ENCODE results near the gene TMEM178A.

TMEM178A gene

DNA sequence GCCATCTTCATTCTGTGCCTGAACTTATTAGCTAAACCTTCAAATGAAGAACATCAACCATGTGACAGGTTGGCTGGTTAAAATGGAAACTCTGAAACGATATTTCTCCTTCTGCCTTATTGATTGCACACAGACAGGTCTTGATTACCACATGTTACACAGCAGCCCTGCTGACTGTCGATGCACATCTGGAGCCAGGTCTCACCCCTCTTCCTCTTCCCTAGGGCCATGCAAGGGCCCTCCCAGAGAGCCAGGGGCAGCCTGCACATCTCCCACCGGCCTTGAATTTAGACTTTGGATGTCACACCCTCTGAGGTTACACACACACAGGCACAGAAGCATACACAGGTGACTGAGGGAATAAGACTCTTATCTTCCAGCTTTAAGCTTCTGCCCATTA lies 45.1 kb downstream of the TMEM178A start:
- TF ChIP-seq CTCF (conservative IDR thresholded peaks at IDR 0.05; ENCODE audit: control insufficient read depth, insufficient read depth, low read depth, low read length), result no peak
- DNase-seq (ENCODE audit: low read depth), result no peak
- no peak overlapping the region for H3K4me3 ChIP-seq (ENCODE audit: control insufficient read depth, low read depth, low read length)

GRCh38 chr2:39712953-39713352 lies 47.2 kb downstream of the TMEM178A start:
- no peak for DNase-seq (ENCODE audit: low read depth)
- H3K4me3 ChIP-seq (ENCODE audit: control insufficient read depth, low read depth, low read length), result no peak overlapping the region
- no peak for TF ChIP-seq CTCF (conservative IDR thresholded peaks at IDR 0.05; ENCODE audit: control insufficient read depth, insufficient read depth, low read depth, low read length)

DNA sequence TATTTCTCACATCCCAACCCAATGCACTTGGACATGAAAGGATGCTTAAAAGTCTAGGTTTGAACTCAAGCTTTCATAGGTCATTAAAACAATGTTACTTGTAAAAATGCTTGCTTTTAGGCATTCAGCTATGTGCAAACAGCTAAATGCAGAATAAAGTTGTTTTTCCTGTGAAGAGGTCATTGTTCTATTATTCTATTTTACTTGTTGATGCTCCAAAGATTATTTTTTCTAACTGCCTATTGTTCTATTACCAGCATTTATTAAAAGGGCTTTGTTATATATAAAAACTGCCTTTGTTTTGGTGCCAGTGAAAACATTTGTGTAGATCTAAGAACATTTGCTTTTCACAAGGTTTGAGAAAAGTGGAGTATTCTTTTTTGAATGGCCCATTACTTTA lies 49.4 kb downstream of the TMEM178A start:
- no peak overlapping the region for H3K4me3 ChIP-seq (ENCODE audit: control insufficient read depth, low read depth, low read length)
- no peak for TF ChIP-seq CTCF (conservative IDR thresholded peaks at IDR 0.05; ENCODE audit: control insufficient read depth, insufficient read depth, low read depth, low read length)
- DNase-seq (ENCODE audit: low read depth), result no peak

DNA sequence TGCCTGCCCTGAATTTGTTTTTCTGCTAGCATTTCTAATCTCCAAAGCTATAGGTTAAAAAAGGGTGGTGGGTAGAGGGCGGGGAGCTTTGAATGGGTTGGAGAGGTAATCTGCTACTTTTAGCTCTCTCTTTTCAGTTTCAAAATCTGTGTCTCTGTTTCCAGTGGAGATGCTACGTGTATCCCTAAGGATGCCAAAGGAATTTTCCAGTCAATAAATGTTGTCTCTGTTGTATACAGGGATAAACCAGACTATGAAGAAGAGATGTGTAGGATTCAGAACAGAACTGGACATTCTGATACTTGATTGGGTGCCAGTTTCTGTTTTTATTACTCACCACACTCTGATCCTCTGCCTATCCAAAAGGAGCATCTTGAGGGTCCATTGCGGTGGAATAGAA lies 50.1 kb downstream of the TMEM178A start:
- H3K4me3 ChIP-seq (ENCODE audit: control insufficient read depth, low read depth, low read length), result no peak overlapping the region
- no peak for TF ChIP-seq CTCF (conservative IDR thresholded peaks at IDR 0.05; ENCODE audit: control insufficient read depth, insufficient read depth, low read depth, low read length)
- DNase-seq (ENCODE audit: low read depth), result no peak

DNA sequence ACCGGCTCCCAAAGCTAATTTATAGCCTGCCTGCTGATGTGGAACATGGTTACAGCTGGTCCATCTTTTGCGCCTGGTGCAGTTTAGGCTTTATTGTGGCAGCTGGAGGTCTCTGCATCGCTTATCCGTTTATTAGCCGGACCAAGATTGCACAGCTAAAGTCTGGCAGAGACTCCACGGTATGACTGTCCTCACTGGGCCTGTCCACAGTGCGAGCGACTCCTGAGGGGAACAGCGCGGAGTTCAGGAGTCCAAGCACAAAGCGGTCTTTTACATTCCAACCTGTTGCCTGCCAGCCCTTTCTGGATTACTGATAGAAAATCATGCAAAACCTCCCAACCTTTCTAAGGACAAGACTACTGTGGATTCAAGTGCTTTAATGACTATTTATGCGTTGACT lies 51.4 kb downstream of the TMEM178A start:
- H3K4me3 ChIP-seq (ENCODE audit: control insufficient read depth, low read depth, low read length), result no peak overlapping the region
- DNase-seq (ENCODE audit: low read depth), result no peak
- no peak for TF ChIP-seq CTCF (conservative IDR thresholded peaks at IDR 0.05; ENCODE audit: control insufficient read depth, insufficient read depth, low read depth, low read length)

GRCh38 chr2:39718483-39718882 lies 52.8 kb downstream of the TMEM178A start:
- DNase-seq (ENCODE audit: low read depth), result no peak
- TF ChIP-seq CTCF (conservative IDR thresholded peaks at IDR 0.05; ENCODE audit: control insufficient read depth, insufficient read depth, low read depth, low read length), result no peak
- H3K4me3 ChIP-seq (ENCODE audit: control insufficient read depth, low read depth, low read length), result no peak overlapping the region

DNA sequence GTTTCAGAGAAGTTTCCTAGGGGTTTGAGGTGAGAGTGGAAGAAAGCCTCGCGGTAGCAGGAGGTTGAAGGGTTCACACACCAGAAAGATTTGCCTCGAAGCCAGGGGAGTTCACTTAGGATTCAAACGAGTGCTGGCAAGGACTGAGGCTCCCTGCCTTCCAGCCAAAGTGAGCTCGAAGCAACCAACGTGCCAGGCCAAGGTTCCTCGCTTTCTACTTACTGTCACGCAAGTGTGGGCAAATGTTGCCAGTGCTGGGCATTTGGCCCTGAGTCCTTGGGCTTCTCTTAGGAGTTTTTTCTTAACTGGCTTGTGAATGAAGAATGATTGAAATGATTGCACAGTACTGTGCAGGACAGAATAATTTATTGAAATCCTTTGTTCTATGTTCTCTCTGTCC lies 53.6 kb downstream of the TMEM178A start:
- no peak overlapping the region for H3K4me3 ChIP-seq (ENCODE audit: control insufficient read depth, low read depth, low read length)
- no peak for DNase-seq (ENCODE audit: low read depth)
- no peak for TF ChIP-seq CTCF (conservative IDR thresholded peaks at IDR 0.05; ENCODE audit: control insufficient read depth, insufficient read depth, low read depth, low read length)

Data from fibroblast of mammary gland (primary cell).